Ascending aorta (tissue), 2 donors: Measurements from ENCODE around the gene DGKG. TPM values are rescaled to one million over a fixed set of nuclear protein-coding genes. Genes with fewer than 3 reads are reported as not detected.
A peak's percentile ranks its signal among the peaks of the same experiment; 100 is the strongest.

ENCODE experiments used
- DNase-seq, 2 donors: peaks; one replicate each; pipeline ENCODE4 v3.0.0-alpha.2; 2019; ENCODE audit warnings: low spot score in 2 of 2
- H3K27ac ChIP-seq, 2 donors: fragments of 200-600 bp; sonication (generic); one replicate each; pipeline ENCODE4 v1.5.1; 2016 to 2017; ENCODE audit warnings: mild to moderate bottlenecking in 1 of 2
- H3K27me3 ChIP-seq: fragments of 200-600 bp; sonication (generic); one replicate; pipeline ENCODE4 v1.5.1; 2017
- H3K36me3 ChIP-seq, 2 donors: fragments of 200-600 bp; sonication (generic); one replicate each; pipeline ENCODE4 v1.5.1; 2016
- H3K4me1 ChIP-seq, 2 donors: fragments of 200-600 bp; sonication (generic); one replicate each; pipeline ENCODE4 v1.5.1; 2016 to 2017; ENCODE audit warnings: mild to moderate bottlenecking in 1 of 2
- H3K4me3 ChIP-seq, 2 donors: fragments of 200-600 bp; sonication (generic); one replicate each; pipeline ENCODE4 v1.5.1; 2016 to 2017; ENCODE audit warnings: mild to moderate bottlenecking in 1 of 2
- H3K9me3 ChIP-seq, 2 donors: fragments of 200-600 bp; sonication (generic); one replicate each; pipeline ENCODE4 v1.5.1; 2016
- CTCF ChIP-seq, 3 experiments: fragments of 200-600 bp in 2 of 3; fragments of 450-650 bp in 1 of 3; sonication (generic) in 2 of 3; IDR thresholded peaks; one replicate each; pipeline ENCODE4 v1.5.1; 2016 to 2019; ENCODE audit warnings: antibody characterized with exemption in 3 of 3, mild to moderate bottlenecking in 1 of 3, moderate library complexity in 1 of 3
- intact Hi-C: fragments of 100-400 bp; cut with DNase I; formaldehyde crosslinking; loops from one replicate; pipeline ENCODE4 v1.15.1; 2023
- total RNA-seq: library from RNA; depleted of rRNA; stranded (reverse); fragments of >200 nt; gene quantifications from one replicate; pipeline ENCODE4 v1.1.0, GENCODE V29; 2016

The DGKG gene
- total RNA-seq, 1 donor from 2014 or later = 11.1 TPM

DNA sequence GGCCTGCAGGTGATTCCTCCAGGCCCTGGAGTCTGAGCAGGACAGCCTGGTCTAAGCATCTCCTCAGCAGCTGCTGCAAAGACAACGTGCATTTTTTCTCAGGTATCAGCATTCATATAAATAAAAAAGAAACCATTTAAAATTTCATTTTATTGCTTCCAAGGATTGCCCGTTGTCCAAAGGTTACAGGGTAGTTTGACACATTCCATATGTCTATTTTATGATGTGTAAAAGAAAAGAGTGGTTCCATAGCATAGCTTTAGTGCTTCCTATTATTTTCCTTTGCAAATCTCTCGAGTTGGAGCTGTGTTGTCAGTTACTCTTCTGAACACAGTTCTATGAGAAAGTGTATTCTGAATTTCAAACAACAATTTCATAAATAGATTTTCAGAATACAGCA is 7.2 kb upstream of the DGKG start:
- intact Hi-C loops = loop anchor here (5.0 to 10.0 kb wide), 2 partner anchors 166 to 387 kb away; no protein-coding TSS in a partner anchor
- no peaks in the 10 kb centered on the region for H3K9me3 ChIP-seq
- DNase-seq = no peak
- peaks cover 0 to 13% of the 10 kb centered on the region in 2 donors for H3K4me1 ChIP-seq
- H3K4me3 ChIP-seq = no peak overlapping the region
- no peak for TF ChIP-seq CTCF (IDR thresholded peaks at IDR 0.05)
- H3K27ac ChIP-seq = no peak overlapping the region
- no peaks in the 10 kb centered on the region for H3K27me3 ChIP-seq
- no peaks in the 10 kb centered on the region for H3K36me3 ChIP-seq

- Histone ChIP-seq H3K27ac (no peak overlapping the region), H3K9me3 (no peaks in the 10 kb centered on the region), H3K36me3 (no peaks in the 10 kb centered on the region), H3K4me1 (peaks cover 0 to 13% of the 10 kb centered on the region in 2 donors), H3K4me3 (no peak overlapping the region), H3K27me3 (no peaks in the 10 kb centered on the region)
- no peak for DNase-seq
- intact Hi-C loops = loop anchor here (5.0 to 10.0 kb wide), 2 partner anchors 166 to 386 kb away; no protein-coding TSS in a partner anchor
- no peak for TF ChIP-seq CTCF (IDR thresholded peaks at IDR 0.05)
Observed at GRCh38 chr3:186368717-186369116, 6.7 kb upstream of the DGKG start.

- intact Hi-C loops = loop anchor here (5.0 to 10.0 kb wide), 2 partner anchors 167 to 386 kb away; no protein-coding TSS in a partner anchor
- H3K27ac ChIP-seq = no peak overlapping the region
- no peak overlapping the region for H3K4me3 ChIP-seq
- DNase-seq = no peak
- no peaks in the 10 kb centered on the region for H3K27me3 ChIP-seq
- H3K9me3 ChIP-seq = no peaks in the 10 kb centered on the region
- peaks cover 0 to 14% of the 10 kb centered on the region in 2 donors for H3K4me1 ChIP-seq
- no peaks in the 10 kb centered on the region for H3K36me3 ChIP-seq
- TF ChIP-seq CTCF (IDR thresholded peaks at IDR 0.05) = no peak
Observed at GRCh38 chr3:186368176-186368575, 6.1 kb upstream of the DGKG start.

- Histone ChIP-seq H3K27ac (no peak overlapping the region), H3K27me3 (no peaks in the 10 kb centered on the region), H3K36me3 (no peaks in the 10 kb centered on the region), H3K4me1 (peaks cover 0 to 19% of the 10 kb centered on the region in 2 donors), H3K9me3 (no peaks in the 10 kb centered on the region), H3K4me3 (no peak overlapping the region)
- TF ChIP-seq CTCF (IDR thresholded peaks at IDR 0.05) = no peak
- no peak for DNase-seq
- intact Hi-C loops = loop anchor here (5.0 to 10.0 kb wide), 2 partner anchors 167 to 385 kb away; no protein-coding TSS in a partner anchor
Observed at GRCh38 chr3:186367631-186368030, 5.6 kb upstream of the DGKG start.

DNA sequence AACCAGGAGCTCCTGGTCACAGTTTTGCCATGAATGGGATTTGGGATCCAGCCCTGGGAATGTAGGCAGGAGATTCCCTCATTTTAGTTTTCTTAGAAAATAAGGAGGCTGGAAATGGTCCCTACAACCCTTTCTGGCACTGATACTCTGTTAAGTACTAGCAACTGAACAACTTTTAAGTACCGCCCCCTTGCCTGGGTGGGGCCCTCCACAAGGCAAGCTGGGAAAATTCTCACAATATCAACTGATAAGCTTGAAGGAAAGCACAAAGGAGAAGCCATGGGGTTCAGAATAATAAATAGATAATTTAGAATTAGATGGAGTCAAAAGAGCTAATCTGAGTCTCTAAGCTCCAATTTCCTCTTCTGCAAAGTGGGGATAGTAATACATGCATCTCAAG is 4.2 kb upstream of the DGKG start:
- no peaks in the 10 kb centered on the region for H3K36me3 ChIP-seq
- H3K9me3 ChIP-seq = no peaks in the 10 kb centered on the region
- TF ChIP-seq CTCF (IDR thresholded peaks at IDR 0.05) = no peak
- no peaks in the 10 kb centered on the region for H3K27me3 ChIP-seq
- intact Hi-C loops = loop anchor here (5.0 to 10.0 kb wide), 2 partner anchors 169 to 384 kb away; no protein-coding TSS in a partner anchor
- no peak for DNase-seq
- peak overlapping the region; percentile 68 to 72 for H3K27ac ChIP-seq
- H3K4me3 ChIP-seq = no peak overlapping the region
- H3K4me1 ChIP-seq = peaks cover 0 to 23% of the 10 kb centered on the region in 2 donors
